H9 (cell line): ENCODE measurements around the gene SRCAP. TPM values are rescaled to one million over a fixed set of nuclear protein-coding genes. Genes with fewer than 3 reads are reported as not detected.

Experiments used
- DNase-seq: peaks from one replicate; pipeline ENCODE4 v3.0.0-alpha.2; 2017
- H2AFZ ChIP-seq: one replicate; pipeline ENCODE4 v1.6.1; 2013; ENCODE audit warnings: mild to moderate bottlenecking, low read length, control low read depth, moderate library complexity
- H2AK5ac ChIP-seq: 2 replicates; pipeline ENCODE4 v1.6.1; 2013; ENCODE audit warnings: low read length, control low read depth, mixed read lengths; ENCODE audit not compliant: insufficient read length
- H2BK120ac ChIP-seq: one replicate; pipeline ENCODE4 v1.6.1; 2013; ENCODE audit warnings: low read depth, mild to moderate bottlenecking, low read length, control low read depth, inconsistent platforms; ENCODE audit not compliant: poor library complexity, severe bottlenecking
- H2BK12ac ChIP-seq: 2 replicates; pipeline ENCODE4 v1.6.1; 2013; ENCODE audit warnings: low read length, control low read depth, mixed read lengths, low read depth; ENCODE audit not compliant: insufficient read length
- H2BK15ac ChIP-seq: 2 replicates; pipeline ENCODE4 v1.6.1; 2013; ENCODE audit warnings: low read depth, low read length, control low read depth
- H2BK20ac ChIP-seq: one replicate; pipeline ENCODE4 v1.6.1; 2013; ENCODE audit warnings: low read depth, mild to moderate bottlenecking, low read length, control low read depth, inconsistent platforms; ENCODE audit not compliant: poor library complexity, severe bottlenecking
- H2BK5ac ChIP-seq: 2 replicates; pipeline ENCODE4 v1.6.1; 2013; ENCODE audit warnings: low read length, control low read depth, mixed read lengths; ENCODE audit not compliant: insufficient read length
- H3K14ac ChIP-seq: 2 replicates; pipeline ENCODE4 v1.6.1; 2013; ENCODE audit warnings: low read length, control low read depth; ENCODE audit not compliant: insufficient read depth
- H3K18ac ChIP-seq: 2 replicates; pipeline ENCODE4 v1.6.1; 2013; ENCODE audit warnings: low read depth, mild to moderate bottlenecking, mixed read lengths, low read length, control low read depth; ENCODE audit not compliant: insufficient read length
- H3K23ac ChIP-seq: 2 replicates; pipeline ENCODE4 v1.6.1; 2013; ENCODE audit warnings: low read length, control low read depth, mixed read lengths, low read depth; ENCODE audit not compliant: insufficient read length
- H3K23me2 ChIP-seq: 2 replicates; pipeline ENCODE4 v1.6.1; 2013; ENCODE audit warnings: low read depth, mild to moderate bottlenecking, mixed read lengths, low read length, control low read depth; ENCODE audit not compliant: insufficient read length, poor library complexity, severe bottlenecking
- H3K27ac ChIP-seq: 2 replicates; pipeline ENCODE4 v1.5.1; 2013; ENCODE audit warnings: low read length, control low read depth, mixed read lengths, low read depth; ENCODE audit not compliant: insufficient read length
- H3K27me3 ChIP-seq: 2 replicates; pipeline ENCODE4 v1.6.1; 2013; ENCODE audit warnings: low read length, control low read depth, inconsistent platforms; ENCODE audit not compliant: insufficient read depth
- H3K4ac ChIP-seq: 2 replicates; pipeline ENCODE4 v1.6.1; 2013; ENCODE audit warnings: low read depth, mild to moderate bottlenecking, control low read depth, inconsistent platforms, low read length, moderate library complexity
- H3K4me1 ChIP-seq: 2 replicates; pipeline ENCODE4 v1.6.1; 2013; ENCODE audit warnings: low read length, control low read depth, inconsistent platforms; ENCODE audit not compliant: insufficient read depth
- H3K4me2 ChIP-seq: 2 replicates; pipeline ENCODE4 v1.6.1; 2013; ENCODE audit warnings: low read length, control low read depth, mixed read lengths; ENCODE audit not compliant: insufficient read length, insufficient read depth
- H3K56ac ChIP-seq: 2 replicates; pipeline ENCODE4 v1.6.1; 2013; ENCODE audit warnings: low read depth, mild to moderate bottlenecking, mixed read lengths, low read length, control low read depth; ENCODE audit not compliant: insufficient read length
- H3K79me1 ChIP-seq: 2 replicates; pipeline ENCODE4 v1.6.1; 2013; ENCODE audit warnings: low read depth, mild to moderate bottlenecking, moderate library complexity, low read length, control low read depth, inconsistent platforms; ENCODE audit not compliant: insufficient read depth, poor library complexity, severe bottlenecking
- H3K79me2 ChIP-seq: 2 replicates; pipeline ENCODE4 v1.6.1; 2013; ENCODE audit warnings: low read length, control low read depth, inconsistent platforms; ENCODE audit not compliant: insufficient read depth
- H3K9ac ChIP-seq: 2 replicates; pipeline ENCODE4 v1.6.1; 2013; ENCODE audit warnings: low read length, control low read depth, mixed read lengths; ENCODE audit not compliant: insufficient read length; ENCODE audit errors: extremely low read depth
- H3K9me3 ChIP-seq: one replicate; pipeline ENCODE4 v1.6.1; 2013; ENCODE audit warnings: low read depth, low read length, inconsistent platforms; ENCODE audit not compliant: control insufficient read depth
- H3T11ph ChIP-seq: one replicate; pipeline ENCODE4 v1.6.1; 2013; ENCODE audit warnings: mild to moderate bottlenecking, low read length, control low read depth, inconsistent platforms
- H4K20me1 ChIP-seq: one replicate; pipeline ENCODE4 v1.6.1; 2013; ENCODE audit not compliant: control insufficient read depth, insufficient read length, insufficient read depth
- H4K5ac ChIP-seq: 2 replicates; pipeline ENCODE4 v1.6.1; 2013; ENCODE audit warnings: low read depth, mild to moderate bottlenecking, mixed read lengths, low read length, control low read depth; ENCODE audit not compliant: insufficient read length
- H4K8ac ChIP-seq: replicated peaks from 2 replicates; pipeline ENCODE4 v1.6.1; 2013; ENCODE audit warnings: low read length, control low read depth, mixed read lengths, low read depth; ENCODE audit not compliant: insufficient read length
- H4K91ac ChIP-seq: 2 replicates; pipeline ENCODE4 v1.6.1; 2013; ENCODE audit warnings: low read depth, mild to moderate bottlenecking, moderate library complexity, mixed read lengths, low read length, control low read depth; ENCODE audit not compliant: insufficient read length
- H3K27ac Mint-ChIP-seq, 3 experiments: 2 replicates in 2 of 3; 3 replicates in 1 of 3; pipeline ENCODE4 v1.8.0; 2020 to 2021; ENCODE audit warnings: mixed read lengths in 3 of 3, mild to moderate bottlenecking in 1 of 3, moderate library complexity in 1 of 3
- H3K27me3 Mint-ChIP-seq: 2 replicates; pipeline ENCODE4 v1.8.0; 2021; ENCODE audit warnings: low read depth, mild to moderate bottlenecking, moderate library complexity, mixed read lengths
- H3K36me3 Mint-ChIP-seq, 3 experiments: 2 replicates in 2 of 3; 3 replicates in 1 of 3; pipeline ENCODE4 v1.8.0; 2020 to 2021; ENCODE audit warnings: low read depth in 3 of 3, mixed read lengths in 3 of 3; ENCODE audit not compliant: insufficient read depth in 1 of 3
- H3K4me1 Mint-ChIP-seq, 2 experiments: 2 replicates each; pipeline ENCODE4 v1.8.0; 2020; ENCODE audit warnings: mixed read lengths in 2 of 2
- H3K4me3 Mint-ChIP-seq, 2 experiments: 2 replicates in 1 of 2; 3 replicates in 1 of 2; pipeline ENCODE4 v1.8.0; 2020 to 2021; ENCODE audit warnings: mild to moderate bottlenecking in 2 of 2, mixed read lengths in 2 of 2, moderate library complexity in 1 of 2
- H3K9me3 Mint-ChIP-seq, 2 experiments: 2 replicates in 1 of 2; 3 replicates in 1 of 2; pipeline ENCODE4 v1.8.0; 2020; ENCODE audit warnings: mild to moderate bottlenecking in 2 of 2, mixed read lengths in 2 of 2, moderate library complexity in 1 of 2
- WGBS: extraction: QIAGEN DNeasy Blood & Tissue Kit; methylation state at CpG from one replicate; pipeline ENCODE4 v1.1.7; 2013; ENCODE audit warnings: missing lambda C conversion rate, low lambda C conversion rate, mixed read lengths; ENCODE audit not compliant: insufficient read length; ENCODE audit errors: extremely low coverage; 5-methylcytosine and 5-hydroxymethylcytosine counted together
- total RNA-seq: library from RNA; stranded (reverse); gene quantifications from 2 replicates; pipeline ENCODE4 v1.2.1, GENCODE V29; 2021
- TF ChIP-seq, protein P1 (sequence below): fragments of 200-600 bp; sonication (generic); conservative IDR thresholded peaks from 3 replicates; pipeline ENCODE4 v1.8.0; 2021; ENCODE audit warnings: antibody characterized with exemption, mild to moderate bottlenecking

Gene SRCAP
- total RNA-seq, 1 experiment from 2014 or later: 63.1 TPM

DNA sequence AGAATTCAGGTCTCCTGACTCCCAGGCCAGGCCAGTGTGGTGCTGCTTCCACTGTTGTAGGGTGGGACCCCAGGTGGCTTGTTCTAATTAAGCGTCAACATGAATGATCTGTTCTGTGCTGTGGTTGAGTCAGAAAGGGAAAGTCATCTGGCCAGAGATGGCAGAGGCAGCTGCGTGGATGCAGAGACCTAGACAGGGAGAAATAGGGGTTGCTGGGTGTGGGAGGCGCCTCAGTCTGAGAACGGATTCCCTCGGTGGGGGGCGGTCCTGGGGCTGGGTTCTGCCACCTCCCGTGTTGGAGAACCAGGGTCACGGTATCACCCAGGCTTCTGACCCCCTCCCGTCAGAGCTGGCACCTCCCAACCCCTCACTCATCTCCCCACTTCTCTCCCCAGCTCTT is 35.2 kb upstream of the SRCAP start:
- H2BK12ac ChIP-seq: no peak overlapping the region
- peaks cover 15% of the 10 kb centered on the region; the same call in 1 of the 2 replicates for H3K27me3 ChIP-seq
- no peaks in the 10 kb centered on the region for H3K9me3 ChIP-seq
- no peak overlapping the region for H4K91ac ChIP-seq
- no peak overlapping the region for H3K18ac ChIP-seq
- H2AFZ ChIP-seq: no peak overlapping the region
- no peaks in the 10 kb centered on the region for H3K23me2 ChIP-seq
- no peak overlapping the region for H2AK5ac ChIP-seq
- no peaks in the 10 kb centered on the region for H3K79me2 ChIP-seq
- H4K8ac ChIP-seq: no peak overlapping the region
- no CpG with 5 or more reads among the region's 9 CpGs for WGBS
- no peak for DNase-seq
- TF ChIP-seq, protein P1, sequence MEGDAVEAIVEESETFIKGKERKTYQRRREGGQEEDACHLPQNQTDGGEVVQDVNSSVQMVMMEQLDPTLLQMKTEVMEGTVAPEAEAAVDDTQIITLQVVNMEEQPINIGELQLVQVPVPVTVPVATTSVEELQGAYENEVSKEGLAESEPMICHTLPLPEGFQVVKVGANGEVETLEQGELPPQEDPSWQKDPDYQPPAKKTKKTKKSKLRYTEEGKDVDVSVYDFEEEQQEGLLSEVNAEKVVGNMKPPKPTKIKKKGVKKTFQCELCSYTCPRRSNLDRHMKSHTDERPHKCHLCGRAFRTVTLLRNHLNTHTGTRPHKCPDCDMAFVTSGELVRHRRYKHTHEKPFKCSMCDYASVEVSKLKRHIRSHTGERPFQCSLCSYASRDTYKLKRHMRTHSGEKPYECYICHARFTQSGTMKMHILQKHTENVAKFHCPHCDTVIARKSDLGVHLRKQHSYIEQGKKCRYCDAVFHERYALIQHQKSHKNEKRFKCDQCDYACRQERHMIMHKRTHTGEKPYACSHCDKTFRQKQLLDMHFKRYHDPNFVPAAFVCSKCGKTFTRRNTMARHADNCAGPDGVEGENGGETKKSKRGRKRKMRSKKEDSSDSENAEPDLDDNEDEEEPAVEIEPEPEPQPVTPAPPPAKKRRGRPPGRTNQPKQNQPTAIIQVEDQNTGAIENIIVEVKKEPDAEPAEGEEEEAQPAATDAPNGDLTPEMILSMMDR: no peak
- H3K4me2 ChIP-seq: no peak overlapping the region
- no peak overlapping the region for H2BK120ac ChIP-seq
- Mint-ChIP-seq H3K27me3 (peaks cover 80% of the 10 kb centered on the region), H3K4me1 (peaks cover 0 to 6% of the 10 kb centered on the region in 2 experiments; a peak in 1 of 4 replicates), H3K27ac (no peak overlapping the region), H3K36me3 (peaks cover 27 to 67% (median 62%) of the 10 kb centered on the region in 3 experiments), H3K4me3 (no peak overlapping the region), H3K9me3 (no peaks in the 10 kb centered on the region)
- no peak overlapping the region for H3K23ac ChIP-seq
- no peaks in the 10 kb centered on the region for H3K4me1 ChIP-seq
- H3K27ac ChIP-seq: no peak overlapping the region
- no peak overlapping the region for H3K14ac ChIP-seq
- no peak overlapping the region for H2BK15ac ChIP-seq
- no peak overlapping the region for H3T11ph ChIP-seq
- no peak overlapping the region for H2BK20ac ChIP-seq
- H3K9ac ChIP-seq: no peak overlapping the region
- H3K79me1 ChIP-seq: no peaks in the 10 kb centered on the region
- H4K5ac ChIP-seq: no peak overlapping the region
- no peaks in the 10 kb centered on the region for H4K20me1 ChIP-seq
- H3K4ac ChIP-seq: no peak overlapping the region
- H3K56ac ChIP-seq: no peak overlapping the region
- no peak overlapping the region for H2BK5ac ChIP-seq
